Cerebellar nuclear complex (tissue), 1 donor: ENCODE data around the gene TJP1.
"Not testable (repeated sequence)": the region's sequence is repeated elsewhere in the genome, so short reads cannot be mapped to it uniquely, and the experiment has no call there.

Source experiments
- DNase-seq, 2 experiments: peaks; one replicate each; lab custom pipeline; 2025; lab: John Stamatoyannopoulos, UW

TJP1 gene

DNA sequence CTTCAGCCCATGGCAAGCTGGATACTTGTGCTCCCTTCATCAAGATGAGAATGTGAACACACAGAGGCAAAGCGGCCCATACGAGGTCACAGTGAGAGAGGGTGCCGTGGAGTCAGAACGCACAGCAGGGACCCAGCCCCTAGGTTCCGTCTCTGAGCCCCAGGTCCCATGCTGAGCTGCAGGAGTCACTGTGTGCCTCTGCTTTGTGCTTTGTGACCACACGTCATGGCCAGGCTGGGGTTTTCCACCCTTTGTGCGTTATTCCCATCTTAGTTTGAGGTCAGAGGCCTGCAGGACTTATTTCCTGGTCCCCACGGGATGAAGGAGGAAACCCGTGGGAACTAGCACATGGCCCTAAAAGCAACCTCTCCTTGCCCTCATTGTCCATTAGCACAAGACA lies 140.3 kb downstream of the TJP1 start:
- DNase-seq = no peak

DNA sequence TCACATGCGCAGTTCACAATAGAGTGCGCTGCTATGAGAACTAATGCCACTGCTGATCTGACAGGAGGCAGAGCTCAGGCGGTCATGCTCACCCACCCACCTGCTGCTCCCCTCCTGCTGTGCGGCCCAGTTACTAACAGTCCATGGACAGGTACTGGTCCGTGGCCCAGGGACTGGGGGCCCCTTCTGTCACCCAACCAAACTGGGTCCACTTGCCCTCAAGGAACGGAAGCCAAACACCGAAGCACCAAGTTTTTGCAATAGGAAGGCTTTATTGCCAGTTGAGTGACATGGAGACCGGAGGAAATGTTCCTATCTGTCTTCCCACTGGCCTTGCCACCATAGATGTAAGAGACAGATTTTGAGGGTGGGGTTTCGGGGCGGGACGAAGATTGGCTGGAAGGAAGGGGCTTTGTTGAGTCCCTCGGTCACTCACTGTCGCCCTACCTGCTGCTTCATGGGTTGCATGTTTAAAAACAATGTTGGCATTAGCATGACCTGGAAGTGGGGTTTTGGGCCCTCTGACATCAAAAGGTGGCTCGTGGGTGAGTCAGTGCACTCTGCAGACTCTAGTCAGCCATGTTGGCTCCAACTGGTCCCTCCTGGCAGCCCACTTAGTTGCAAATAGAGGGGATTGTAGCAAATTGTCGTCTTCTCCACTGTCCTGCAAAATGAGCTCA lies 141.0 kb downstream of the TJP1 start:
- no peak for DNase-seq

GRCh38 chr15:29680465-29681165 lies 141.7 kb downstream of the TJP1 start:
- no peak for DNase-seq

DNA sequence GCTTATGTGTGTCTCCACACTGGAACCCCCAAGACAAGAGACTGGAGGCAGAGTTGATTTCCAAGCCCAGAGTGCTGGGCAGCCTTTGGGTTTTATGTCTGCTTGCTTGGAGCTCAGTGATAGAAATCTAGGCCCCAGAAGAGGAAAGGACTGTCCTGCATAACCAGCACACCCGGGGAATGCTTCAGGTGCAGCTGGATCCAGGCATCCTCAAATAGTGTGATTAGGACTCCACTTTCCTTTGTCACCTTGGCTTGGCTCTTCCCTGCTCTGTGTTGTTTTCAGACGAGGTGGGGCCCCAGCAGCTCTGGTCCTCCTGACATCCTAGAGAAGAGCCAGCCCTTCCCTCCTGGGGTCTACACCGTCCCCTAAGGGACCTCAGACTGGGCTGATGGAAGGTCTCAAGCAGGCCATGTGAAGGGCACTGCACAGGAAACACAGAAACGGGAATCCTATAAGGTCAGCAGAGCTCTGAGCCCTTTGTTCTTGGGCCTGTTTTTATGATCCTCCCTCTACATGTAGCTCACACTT lies 143.7 kb downstream of the TJP1 start:
- DNase-seq = no peak

- DNase-seq = no peak
These were observed 144.3 kb downstream of the TJP1 start for GRCh38 chr15:29677871-29678461.

DNA sequence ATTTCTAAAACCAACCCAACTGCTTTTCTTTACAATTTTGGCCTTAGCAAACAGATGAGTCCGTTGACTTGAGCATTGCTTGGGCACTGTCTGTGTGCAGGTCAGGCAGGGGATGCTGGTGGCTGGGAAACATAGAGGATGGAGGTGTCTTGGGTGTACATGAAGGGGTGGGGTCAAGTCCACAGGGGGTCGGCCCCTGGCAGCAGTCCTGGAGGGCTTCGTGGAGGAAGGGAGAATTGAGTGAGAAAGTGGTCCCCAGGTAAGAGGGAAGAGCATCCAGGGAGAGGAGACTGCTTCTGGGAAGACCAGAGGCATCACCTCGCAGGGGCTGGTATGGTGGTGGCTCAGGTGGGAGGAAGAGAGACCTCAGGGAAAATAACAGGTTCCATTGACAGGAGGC lies 144.8 kb downstream of the TJP1 start:
- no peak for DNase-seq

DNA sequence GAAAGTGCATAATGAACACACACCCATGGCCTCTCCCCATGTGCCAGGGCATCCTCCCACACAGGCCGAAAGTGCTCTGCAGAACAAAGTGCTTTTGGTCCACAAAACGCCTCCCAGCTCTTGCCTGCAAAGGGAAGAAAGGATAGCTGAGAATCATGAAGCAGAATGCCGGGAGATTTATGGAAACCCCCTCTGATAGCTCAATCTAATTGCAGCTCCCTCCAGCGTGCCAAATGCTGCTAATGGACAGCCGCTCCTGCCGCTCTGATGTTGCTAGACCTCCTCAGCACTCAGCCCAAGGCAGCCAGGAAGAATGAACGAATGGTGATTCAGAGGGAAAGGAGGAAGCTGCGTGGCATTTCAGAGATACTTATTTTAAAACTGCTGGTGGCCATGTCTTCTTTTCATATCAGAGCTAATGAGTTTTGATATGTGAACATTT lies 145.3 kb downstream of the TJP1 start:
- no peak for DNase-seq

DNA sequence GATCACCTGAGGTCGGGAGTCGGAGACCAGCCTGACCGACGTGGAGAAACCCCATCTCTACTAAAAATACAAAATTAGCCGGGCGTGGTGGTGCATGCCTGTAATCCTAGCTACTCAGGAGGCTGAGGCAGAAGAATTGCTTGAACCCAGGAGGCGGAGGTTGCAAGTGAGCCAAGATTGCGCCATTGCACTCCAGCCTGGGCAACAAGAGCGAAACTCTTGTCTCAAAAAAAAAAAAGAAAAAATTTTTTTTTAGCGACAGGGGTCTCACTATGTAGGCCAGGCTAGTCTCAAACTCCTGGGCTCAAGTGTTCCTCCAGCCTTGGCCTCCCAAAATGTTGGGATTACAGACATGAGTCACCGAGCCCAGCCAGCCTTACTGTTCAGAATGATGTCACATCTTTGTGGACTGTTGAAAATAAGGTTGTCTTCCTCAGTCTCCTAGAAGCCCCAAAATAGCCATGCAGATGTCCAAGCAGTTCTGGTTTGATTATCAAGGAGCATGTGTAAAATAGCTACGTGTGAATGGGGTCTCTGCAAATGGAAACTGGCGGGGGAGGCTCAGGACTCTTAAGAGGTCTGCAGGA lies 145.8 kb downstream of the TJP1 start:
- DNase-seq = not testable (repeated sequence)

DNA sequence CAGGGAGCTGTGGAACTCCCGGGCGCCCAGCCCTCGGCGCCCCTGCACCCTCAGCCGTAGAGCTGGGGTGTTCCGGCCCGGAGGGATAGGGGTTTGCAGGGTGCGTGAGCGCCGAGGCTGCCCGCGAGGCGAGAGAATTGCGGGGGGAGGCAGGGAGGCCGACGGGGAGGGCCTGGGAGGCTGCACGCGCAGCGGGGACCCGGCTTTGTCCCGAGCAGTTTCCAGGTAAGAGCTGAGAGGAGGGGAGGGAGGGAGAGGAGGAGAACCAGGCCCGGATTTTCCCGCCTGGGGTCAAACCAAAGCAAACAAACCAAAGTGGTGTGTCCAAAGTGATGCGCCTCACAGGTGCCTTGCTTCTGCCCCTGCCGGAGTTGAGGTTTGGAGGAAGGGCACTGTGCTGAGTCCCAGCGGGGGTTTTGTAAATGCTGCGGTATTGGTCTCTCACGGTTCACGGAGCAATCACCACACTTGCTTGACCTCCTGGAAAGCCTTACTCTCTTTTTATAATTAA lies 146.4 kb downstream of the TJP1 start:
- no peak for DNase-seq

- DNase-seq = no peak
These were observed 147.4 kb downstream of the TJP1 start for GRCh38 chr15:29674661-29675533.

GRCh38 chr15:29672923-29673809 lies 149.1 kb downstream of the TJP1 start:
- no peak for DNase-seq

GRCh38 chr15:29672446-29672845 lies 149.8 kb downstream of the TJP1 start:
- DNase-seq = no peak

DNA sequence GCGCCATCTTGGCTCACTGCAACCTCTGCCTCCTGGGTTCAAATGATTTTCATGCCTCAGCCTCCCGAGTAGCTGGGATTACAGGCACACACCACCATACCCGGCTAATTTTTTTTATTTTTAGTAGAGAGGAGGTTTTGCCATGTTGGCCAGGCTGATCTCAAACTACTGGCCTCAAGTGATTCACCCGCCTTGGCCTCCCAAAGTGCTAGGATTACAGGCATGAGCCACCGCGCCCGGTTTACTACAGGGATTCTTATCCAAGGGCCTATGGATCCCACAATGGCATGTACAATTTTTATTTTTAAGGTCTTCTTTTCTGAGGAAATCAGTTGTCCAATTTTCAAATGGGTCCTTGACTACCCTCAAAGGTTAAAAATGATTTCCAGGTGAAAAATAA lies 150.2 kb downstream of the TJP1 start:
- not testable (repeated sequence) for DNase-seq

DNA sequence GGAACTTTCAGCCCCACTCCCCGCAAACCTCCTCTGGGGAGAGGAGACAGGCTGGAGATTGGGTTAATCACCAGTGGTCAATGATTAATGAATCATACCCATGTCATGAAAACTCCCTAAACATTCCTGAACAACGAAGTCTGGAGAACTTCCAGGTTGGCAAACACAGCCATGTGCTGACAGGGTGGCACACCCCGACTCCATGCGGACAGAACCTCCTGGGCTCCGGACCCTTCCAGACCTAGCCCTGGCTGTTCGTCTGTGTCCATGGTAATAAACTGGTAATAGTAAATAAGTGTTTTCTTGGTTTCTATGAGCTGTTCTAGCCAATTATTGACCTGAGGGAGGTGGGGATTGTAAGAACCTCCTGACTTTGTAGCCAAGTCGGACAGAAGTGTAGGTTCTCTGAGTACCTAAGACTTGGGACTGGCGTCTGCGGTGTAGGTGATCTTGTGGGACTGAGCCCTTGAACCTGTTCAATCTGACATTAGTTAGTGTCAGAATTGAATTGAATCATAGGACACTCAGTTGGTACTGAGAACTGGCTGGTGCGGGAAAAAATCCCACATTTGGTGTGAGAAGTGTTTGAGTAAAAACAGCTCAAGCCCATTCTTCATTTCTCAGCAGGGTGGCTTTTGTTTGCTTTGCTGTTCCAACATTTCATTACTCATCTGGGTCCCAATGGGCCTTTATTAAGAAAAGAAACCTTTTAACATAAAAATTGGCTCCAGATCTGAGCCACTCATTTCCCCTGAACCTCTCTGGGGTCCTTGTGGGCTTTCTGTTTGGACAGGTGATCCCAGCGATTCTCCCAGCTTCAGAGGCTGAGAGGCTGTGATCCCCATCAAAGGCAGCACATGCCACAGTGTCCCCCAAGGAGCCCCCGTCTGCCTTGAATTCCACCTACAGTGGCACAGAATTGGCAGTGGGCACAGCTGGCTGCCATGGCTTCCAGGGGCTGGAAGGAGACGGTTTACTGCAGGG lies 151.0 kb downstream of the TJP1 start:
- no peak for DNase-seq

- no peak for DNase-seq
These were observed 152.0 kb downstream of the TJP1 start for GRCh38 chr15:29670266-29670665.

GRCh38 chr15:29669823-29670222 lies 152.4 kb downstream of the TJP1 start:
- no peak for DNase-seq

- no peak for DNase-seq
These were observed 154.1 kb downstream of the TJP1 start for GRCh38 chr15:29668120-29668602.

DNA sequence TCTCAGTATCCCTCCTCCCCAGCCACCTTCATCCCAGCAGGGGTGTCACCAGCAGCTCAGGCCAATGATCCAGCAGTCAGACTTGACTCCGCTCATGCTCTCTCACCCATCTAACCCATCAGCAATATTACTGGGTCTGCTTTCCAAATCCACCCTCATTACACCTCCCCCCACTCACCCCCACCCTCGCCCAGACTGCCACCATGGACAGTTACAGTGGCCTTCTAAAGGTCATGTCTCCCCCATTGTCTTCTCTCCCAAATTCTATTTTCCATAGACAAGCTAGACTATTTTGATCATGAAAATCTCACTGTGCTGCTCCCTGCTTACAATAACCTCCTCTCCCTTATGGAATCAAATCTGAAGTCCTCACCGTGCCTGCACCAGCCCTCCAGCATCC lies 156.0 kb downstream of the TJP1 start:
- DNase-seq = no peak

DNA sequence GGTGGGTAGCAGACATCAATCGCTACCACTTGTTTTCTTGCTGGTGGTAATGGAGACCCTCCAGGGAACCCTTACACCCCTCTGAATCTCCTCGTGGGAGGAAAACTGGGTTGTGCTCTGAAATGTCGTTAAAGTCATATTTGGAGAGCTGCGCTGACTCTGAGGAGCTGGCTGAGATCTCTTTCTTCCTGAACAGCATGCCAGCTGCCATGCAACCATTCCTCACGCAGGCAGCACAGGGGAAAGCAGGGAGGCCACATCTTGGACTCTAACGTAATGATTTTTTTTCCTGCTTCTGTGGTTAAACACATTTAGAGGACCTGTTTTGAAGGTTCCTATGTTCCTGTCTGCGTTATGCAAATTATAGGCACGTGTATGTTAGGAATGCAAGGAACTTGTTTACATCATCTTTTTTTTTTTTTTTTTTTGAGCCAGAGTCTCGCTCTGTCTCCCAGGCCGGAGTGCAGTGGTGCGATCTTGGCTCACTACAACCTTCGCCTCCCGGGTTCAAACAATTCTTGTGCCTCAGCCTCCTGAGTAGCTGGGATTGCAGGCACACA lies 156.7 kb downstream of the TJP1 start:
- no peak for DNase-seq
